ENCODE data around the gene KIF12.
"Not testable (repeated sequence)": the region's sequence is repeated elsewhere in the genome, so short reads cannot be mapped to it uniquely, and the experiment has no call there.

Gene KIF12

GRCh38 chr9:114082763-114083412, 16.2 kb downstream of the KIF12 start:
- DNase-seq = not testable (repeated sequence)

- DNase-seq = peak; percentile 93
Observed at GRCh38 chr9:114082017-114082762, 16.9 kb downstream of the KIF12 start.

GRCh38 chr9:114081441-114082016, 17.6 kb downstream of the KIF12 start:
- DNase-seq = no peak

- no peak for DNase-seq
Observed at GRCh38 chr9:114080773-114081440, 18.2 kb downstream of the KIF12 start.

GRCh38 chr9:114080195-114080772, 18.8 kb downstream of the KIF12 start:
- no peak for DNase-seq

DNA sequence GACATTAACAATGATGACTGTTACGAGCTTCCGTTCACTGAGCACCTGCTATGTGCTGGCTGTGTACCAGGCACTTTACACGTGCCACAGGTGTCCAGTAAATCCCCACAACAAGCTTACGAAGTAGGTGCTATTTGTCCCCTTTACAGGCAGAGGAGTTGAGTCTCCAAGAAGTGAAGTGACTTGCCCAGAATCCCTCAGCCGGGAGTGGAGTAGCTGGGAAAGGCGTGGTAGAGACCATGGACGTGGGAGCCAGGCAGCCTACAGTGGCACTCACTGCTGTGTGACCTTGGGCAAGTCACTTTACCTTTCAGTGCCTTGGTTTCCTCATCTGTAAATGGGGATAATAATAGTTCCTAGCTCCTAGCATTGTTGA, 20.3 kb downstream of the KIF12 start:
- no peak for DNase-seq

GRCh38 chr9:114078021-114078780, 20.9 kb downstream of the KIF12 start, which contains the start of gene AMBP:
AMBP (minus strand) TSS chr9:114078300; CDS start chr9:114078209, 91 bp downstream.
- peak; percentile 44 for DNase-seq

- DNase-seq = no peak
Observed at GRCh38 chr9:114077162-114077837, 21.8 kb downstream of the KIF12 start.

- DNase-seq = no peak
Observed at GRCh38 chr9:114076237-114077161, 22.6 kb downstream of the KIF12 start.

GRCh38 chr9:114075602-114076001, 23.5 kb downstream of the KIF12 start:
- DNase-seq = no peak

DNA sequence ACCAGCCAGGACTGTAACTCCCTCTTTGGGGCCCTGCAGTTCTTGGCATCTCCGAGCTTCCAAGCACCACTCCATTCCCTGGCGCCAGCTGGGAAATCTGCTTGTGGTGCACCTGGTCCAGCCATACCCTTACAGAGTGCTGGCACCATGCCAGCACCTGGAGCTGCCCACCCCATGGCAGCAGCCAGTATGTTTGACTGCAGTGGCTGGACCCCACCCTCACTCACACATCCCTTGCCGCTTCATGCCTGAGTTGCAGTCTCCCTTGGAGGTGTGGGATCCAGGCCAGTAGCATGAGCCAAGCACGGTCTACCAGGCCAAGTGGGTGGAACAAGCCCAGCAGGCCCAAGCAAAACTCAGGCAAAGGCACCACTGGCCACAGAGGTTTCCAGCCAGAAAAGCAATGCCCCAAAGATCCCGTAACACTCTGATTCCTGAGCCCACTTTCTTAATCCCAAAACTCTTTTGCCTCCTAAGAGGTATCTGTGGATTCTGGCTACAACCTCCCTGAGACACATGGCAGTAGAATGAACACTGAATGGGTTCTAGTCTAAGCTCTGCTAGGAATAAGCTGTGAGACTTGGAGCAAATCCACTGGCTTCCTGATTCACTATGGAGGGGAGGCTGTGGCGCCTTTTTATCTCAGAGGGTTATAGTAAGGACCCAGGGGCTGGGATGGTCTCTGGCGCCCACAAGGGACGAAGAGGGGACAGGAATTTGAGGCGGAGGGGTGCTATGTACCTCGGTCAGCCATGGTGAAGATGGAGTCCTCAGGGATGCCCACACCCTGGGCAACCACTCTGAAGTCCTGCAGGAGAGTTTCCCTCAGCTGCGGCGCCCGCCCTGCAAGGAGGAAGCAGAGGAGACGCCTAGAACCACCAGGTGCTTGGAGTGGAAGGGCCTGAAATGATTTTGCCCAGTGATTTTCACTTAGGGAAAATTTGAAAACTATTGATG, 26.6 kb downstream of the KIF12 start:
- no peak for DNase-seq

GRCh38 chr9:114071197-114071795, 27.8 kb downstream of the KIF12 start:
- DNase-seq = no peak

GRCh38 chr9:114070188-114071103, 28.6 kb downstream of the KIF12 start:
- no peak for DNase-seq

- DNase-seq = no peak
Observed at GRCh38 chr9:114069476-114070187, 29.5 kb downstream of the KIF12 start.

DNA sequence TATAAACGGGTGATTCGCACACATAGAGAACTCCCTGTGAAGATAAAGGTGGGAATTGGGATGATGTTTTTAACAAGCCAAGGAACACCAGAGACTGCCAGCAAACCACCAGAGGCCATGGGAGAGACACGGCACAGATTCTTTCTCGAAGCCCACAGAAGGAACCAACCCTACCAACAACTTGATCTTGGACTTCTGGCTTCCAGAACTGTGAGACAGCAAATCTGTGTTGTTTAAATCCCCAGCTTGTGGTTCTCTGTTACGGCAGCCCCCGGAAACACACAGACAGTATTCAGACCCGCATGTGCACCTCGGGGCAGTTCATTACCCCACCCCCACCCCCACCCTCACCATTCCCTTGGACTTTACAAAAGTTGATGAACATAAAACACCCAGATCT, 33.8 kb downstream of the KIF12 start:
- DNase-seq = no peak

GRCh38 chr9:114061830-114062474, 37.1 kb downstream of the KIF12 start:
- DNase-seq = no peak

DNA sequence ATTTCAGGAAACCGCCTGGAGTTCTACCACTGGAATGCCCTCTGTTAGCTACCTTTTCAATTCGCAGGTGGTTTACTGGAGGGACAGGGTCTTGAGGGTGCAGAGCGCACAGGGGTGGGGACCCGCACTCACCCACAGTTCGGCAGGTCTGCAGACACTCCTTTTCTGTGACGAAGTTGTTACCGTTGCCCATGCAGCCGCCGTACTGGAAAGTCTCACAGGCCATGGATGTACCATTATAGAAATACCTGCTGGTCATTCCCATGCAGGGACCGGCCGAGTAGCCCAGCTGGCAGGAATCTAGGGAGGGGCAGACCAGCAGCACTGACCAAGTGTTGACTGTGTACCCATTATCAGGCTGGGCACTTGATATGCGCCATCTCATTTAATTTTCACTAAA, 37.8 kb downstream of the KIF12 start:
- DNase-seq = no peak
